Glomerular visceral epithelial cell (primary cell): ENCODE data around the gene ZNF541.

ENCODE experiments used
- DNase-seq: peaks from one replicate; pipeline ENCODE4 v3.0.0-alpha.2; 2016; ENCODE audit errors: extremely low spot score

The ZNF541 gene

DNA sequence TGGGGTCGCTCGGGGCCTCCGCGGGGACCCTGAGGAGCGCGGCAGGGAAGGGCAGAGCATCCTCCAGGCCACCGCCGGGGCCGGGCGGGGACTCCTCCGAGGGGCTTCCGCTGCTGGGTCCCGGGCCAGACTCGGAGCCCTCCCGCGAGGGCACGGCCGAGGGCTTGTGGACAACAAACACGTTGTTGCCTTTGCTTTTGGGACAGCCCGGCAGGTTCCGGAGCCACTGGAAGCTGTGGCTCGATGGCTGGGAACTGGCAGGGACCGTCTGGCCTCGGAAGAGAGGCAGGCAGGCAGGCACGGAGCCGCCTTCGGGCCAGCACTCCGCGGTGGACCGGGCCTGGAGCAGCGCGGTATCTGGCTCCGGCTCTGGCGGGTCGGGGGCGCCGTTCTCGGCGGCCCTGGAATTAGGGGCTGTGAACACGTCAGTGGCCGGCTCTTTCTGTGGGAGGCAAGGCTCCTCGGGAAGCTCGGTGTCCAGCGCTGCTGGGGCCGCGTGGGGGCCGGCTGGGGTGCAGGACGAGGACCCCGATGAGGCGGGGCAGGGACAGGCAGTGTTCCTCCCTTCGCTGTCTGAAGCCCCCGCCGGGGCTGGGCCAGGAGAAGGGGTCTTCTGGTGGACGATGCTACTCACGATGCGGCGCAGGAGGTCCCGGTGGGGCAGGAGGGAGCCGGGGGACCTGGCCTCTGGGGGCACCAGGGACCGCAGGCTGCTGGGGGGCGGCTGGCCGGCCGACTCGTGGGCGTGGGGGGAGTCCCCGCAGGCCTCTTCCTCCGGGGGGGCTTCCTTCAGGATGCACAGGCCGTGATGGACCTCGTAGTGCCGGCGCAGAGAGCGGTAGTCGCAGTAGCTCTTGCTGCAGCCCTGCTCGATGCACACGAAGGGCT is 27.6 kb downstream of the ZNF541 start:
- no peak for DNase-seq

DNA sequence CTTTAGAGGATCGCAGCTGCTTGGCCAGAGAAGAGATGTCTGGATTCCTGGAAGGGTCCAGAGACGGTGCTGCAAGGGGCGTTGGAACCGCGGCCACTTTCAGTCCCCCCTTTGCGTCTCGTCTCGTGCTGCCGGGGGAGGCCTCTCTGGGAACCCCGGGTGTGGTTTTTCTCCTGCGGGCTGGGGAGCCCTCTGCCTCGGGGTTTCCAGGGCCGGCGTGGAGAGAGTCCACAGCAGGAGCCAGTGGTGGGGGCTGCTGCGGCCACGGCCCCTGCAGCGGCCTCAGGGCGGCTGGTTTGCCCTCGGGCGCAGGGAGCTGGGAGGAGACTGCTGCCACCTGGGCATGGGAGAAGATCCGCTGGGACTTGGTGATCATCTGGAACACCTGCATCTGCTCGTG is 28.5 kb downstream of the ZNF541 start:
- DNase-seq = no peak

DNA sequence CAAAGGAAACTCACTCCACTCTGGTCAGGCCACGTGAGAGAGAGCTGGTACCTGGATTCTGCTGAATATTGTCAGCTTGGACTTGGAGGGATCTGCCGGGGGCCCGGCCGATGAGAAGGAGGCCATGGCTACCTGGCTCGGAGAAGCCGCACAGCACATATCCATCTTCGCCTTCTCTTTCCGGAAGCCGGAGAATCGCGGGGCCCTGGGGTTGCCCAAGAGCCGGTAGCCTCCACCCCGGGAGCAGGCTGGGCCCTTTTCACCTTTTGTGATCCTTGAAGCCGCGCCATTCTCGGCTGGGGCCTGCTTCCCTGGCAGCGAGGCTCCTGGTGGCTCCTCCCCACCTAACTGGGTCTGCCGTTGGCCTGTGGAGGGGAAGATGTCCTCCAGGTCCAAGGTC is 28.9 kb downstream of the ZNF541 start:
- DNase-seq = no peak

DNA sequence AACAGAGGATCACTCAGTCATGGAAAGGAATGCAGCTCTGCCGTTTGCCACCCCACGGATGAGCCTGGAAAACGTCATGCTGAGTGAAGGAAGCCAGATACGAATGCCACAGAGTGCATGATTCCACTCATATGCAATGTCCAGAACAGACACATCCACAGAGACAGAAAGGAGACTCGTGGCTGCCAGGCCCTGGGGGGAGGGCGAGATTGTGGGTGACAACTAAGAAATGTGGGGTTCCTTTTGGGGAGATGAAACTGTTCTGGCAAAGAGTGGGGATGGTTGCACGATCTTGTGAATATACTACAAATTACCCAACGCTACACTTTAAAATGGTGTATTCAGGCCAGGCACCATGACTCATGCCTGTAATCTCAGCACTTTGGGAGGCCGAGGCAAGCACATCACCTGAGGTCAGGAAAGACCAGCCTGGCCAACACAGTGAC is 30.9 kb downstream of the ZNF541 start:
- DNase-seq = peak; percentile 37

DNA sequence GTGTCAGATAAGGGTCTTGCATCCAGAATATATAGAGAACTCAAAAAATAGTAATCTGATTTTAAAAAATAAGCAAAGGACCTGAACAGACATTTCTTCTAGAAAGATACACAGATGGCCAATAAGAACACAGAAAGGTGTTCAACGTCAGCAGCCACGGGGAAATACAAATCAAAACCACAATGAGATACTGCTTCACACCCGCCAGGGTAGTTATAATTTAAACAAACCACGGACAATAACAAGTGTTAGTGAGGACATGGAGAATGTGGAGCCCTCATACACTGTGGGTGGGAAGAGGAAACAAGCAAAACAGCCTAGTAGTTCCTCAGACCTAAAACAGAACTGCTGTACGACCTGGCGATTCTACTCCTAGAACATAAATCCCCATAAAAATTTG is 31.4 kb downstream of the ZNF541 start:
- DNase-seq = peak; percentile 60

DNA sequence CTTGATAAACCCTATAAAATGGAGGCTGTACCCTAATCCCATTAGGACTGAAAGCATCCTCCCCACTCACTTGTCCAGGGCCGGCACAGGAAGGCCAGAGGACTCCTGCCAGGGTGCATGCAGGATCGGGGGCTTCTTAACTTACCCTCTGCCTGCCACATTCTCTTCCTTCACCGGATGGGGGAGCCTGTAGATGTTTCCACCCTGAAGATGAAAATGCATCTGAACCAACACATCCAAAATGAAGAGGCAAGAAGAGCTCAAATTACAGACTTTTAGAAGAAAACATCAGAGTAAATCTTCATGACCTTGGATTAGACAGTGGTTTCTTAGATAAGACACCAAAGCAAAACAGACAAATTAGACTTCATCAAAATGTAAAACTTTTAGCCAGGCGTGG is 32.2 kb downstream of the ZNF541 start:
- DNase-seq = no peak

DNA sequence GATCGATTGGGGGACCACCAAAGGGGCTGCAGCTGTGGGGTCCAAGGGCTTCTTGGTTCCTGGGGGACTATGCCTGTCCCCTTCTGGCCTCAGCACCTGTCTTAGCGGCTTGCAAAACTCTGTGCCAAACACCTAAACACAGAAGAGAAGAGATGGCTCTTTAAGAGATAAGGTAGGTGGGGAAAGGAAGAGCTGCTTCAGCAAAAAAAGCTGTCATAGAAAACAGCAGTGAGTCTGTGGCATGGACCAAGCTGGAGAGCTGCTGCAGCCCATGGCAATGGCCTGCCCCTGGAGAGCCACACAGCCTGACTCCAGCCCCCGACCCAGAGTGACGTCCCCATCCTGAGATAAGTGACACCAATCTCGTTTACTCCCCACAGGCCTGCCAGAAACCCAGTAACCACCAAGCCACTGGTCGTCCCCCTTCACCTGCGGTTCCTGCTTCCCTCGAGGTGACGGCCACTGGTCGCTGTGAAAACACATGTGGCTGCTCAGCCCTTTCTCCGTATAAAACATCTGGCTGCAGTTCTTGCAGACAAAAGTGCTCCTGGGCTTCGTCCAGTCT is 33.1 kb downstream of the ZNF541 start:
- DNase-seq = no peak

DNA sequence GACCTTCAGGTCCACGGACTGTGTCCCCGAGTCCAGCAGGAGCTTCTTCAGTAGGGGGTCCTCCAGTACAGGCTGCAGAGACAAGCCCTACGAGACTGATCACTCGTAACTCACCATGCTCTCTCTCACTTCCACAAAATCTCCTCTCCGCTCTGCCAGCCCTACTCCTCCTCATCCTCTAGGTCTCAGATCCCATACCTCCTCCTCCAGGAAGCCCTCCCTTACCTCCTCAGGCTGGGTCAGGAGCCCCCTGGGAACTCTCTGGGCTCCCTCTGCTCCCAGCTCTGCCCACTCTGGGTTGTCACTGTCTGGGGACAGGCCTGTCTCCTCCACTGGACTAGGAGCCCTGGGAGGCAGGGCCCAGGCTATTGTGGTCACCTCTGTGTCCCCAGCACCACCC is 34.1 kb downstream of the ZNF541 start:
- no peak for DNase-seq

DNA sequence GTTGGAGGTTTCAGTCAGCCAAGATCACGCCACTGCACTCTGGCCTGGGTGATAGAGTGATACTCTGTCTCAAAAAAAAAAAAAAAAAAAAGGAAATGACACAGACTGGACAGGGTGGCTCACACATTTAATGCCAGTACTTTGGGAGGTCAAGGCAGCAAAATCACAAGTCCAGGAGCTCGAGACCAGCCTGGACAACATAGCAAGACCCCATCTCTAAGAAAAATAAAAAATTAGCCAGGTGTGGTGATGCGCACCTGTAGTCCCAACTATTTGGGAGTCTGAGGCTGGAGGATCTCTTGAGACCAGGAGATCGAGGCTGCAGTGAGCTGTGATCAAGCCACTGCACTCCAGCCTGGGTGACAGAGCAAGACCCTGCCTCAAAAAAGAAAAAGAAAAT is 35.5 kb downstream of the ZNF541 start:
- no peak for DNase-seq

DNA sequence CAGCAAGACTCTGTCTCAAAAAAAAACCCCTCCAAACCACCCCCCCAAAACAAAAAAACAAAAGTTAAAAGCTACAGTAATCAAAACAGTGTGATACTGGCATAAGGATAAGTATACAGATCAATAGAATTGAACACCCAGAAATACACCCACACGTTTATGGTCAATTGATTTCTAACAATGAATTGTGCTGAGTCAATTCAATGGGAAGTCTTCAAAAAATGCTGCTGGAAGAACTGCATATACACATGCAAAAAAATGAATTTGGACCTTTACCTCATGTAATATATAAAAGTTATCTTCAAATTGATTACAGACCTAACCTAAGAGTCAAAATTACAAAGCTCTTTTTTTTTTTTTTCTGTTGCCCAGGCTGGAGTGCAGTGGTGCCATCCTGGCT is 38.3 kb downstream of the ZNF541 start:
- no peak for DNase-seq

DNA sequence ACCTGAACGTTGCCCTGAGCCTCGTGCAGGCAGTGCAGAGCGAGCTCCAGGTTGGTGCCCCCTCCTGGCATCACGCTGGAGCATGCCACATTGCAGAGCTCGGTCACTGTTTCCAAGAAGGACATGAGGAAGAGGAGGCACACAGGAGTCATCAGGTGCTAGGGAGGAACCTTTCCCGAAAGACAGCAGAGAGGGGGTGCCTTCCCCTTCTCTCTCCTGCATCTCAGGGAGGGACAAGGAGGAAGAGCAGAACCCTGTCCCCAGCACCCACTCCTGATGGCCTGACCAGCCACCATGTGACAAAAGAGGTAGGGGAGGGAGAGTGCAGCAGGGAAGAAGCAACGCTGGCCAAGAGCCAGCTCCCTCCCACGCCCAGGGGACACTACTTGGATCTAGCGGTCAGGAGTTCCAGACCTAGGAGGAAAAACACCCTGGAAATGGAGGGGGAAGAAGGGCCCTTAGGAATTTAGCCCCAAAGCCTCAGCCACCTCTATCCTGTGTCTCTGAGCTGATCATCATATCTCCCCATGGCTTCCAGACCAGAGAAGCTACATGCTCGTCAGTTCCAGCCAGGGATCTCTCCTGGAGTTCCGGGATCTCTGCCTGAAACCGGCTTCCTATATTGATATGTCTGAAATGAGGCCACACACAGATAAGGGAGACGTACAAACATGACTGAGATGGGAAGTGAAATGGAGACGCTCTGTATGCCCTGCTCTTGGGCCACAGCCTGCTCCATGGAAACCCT is 41.1 kb downstream of the ZNF541 start:
- no peak for DNase-seq

DNA sequence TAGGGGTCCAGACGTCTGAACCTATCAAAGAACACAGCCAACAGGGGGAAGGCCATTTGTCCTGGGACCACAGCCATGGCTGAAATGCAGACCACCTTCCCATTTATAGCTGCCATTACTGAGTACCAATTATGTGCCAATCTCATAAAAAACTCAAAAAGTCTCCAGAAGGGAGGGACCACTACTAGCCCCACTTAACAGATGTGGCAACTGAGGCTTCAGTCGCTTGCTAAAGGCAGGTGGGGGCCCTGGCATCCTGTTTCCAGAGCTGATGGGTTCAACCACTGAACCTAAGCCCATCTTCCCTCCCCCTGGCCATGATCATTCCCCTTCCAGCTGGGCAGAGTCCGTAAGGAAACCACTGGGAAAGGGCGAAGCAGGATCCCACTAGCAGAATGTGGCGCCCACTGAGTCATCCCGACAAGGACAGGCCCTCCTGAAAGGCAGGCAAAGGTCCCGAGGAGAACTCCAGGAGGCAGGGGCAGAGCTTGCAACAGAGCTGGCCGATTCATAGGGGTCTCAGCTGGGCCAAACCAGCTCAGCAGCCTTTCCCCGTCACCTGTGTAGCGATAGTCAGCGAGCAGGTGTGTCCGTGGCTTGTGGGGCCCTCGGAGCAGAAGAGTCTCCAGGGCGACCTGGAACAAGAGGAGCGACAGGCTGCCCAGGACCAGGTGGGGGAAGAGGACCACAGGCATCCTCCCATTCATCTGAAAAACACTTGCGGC is 43.8 kb downstream of the ZNF541 start:
- DNase-seq = no peak

DNA sequence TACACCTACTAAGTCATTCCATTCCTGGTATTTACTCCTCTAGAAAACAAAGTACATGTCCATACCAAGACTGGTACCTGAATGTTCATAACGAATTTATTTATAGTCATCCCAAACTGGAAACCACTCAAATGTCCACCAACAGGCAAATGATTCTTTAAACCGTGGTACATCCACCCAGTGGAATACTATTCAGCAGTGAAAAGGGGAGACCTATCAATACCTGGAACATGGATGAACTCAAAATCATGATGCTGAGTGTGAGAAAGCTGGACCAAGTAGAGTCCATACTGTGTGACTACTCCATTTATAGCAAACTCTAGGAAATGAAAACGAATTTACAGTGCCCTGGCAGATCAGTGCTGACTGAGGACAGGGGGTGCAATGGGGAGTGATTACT is 46.1 kb downstream of the ZNF541 start:
- no peak for DNase-seq

DNA sequence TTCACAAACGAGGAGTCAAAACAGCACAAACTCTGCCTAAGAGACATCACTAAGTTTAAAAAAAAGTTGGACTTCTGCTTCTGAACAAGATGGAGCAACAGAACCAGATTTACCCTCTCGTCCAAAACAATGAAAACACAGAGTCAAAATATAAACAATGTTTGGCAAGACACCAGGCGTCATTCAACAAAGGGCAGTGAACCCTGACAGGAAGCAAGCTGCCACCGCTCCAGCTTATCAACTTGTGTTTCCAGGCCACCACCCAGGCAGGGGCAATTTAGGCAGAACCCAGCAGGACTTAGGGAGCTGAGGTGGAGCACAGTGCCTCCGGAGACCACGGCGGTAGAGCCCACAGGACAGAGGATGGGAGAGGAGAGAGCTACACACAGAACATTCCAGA is 49.5 kb downstream of the ZNF541 start:
- no peak for DNase-seq
